ENCODE results near the gene PLA2G4E. TPM values are rescaled to one million over a fixed set of nuclear protein-coding genes. Genes with fewer than 3 reads are reported as not detected.

Gene PLA2G4E
- total RNA-seq, 4 donors from 2014 or later, result not detected

DNA sequence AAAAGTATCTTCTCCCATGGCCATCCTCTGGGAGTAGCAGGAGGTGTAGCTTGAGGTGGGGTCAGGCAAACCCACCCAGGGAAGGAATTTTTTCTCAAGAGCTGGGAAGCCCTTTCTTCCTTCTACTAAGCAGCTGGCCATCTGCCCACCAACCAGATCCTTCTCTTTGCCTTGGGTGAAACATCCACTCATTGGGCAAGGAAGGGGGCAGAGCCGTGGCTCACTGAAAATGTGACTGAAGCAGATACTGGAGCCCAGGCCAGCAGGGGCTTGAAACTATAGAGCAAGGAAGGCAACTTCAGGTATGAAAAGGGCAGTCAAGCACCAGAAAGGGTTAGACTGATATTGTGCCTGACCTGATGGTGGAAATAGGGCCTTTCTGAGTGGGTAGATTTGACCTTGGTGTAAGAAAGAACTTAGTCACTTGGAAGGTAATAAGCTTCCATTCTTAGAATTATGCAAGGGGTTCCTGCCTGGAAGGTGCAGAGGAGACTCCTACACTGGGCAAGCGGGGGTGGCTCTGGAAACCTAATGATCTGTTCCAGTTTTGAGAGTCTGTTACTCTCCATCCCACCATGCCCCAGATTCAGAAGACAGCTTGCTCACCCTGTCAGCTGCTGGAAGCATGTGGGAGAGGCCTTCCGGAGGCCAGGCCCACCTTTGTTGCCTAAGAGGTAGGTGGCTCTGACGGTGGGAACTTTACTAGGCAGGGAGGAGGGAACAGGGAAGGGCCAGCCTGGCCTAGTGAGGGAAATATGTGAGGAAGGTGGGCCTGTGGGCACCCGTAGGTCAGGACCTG lies 22.0 kb upstream of the PLA2G4E start:
- TF ChIP-seq POLR2A (IDR thresholded peaks at IDR 0.05), result no peak
- TF ChIP-seq CTCF (IDR thresholded peaks at IDR 0.05 in 4 of 5, conservative IDR thresholded peaks at IDR 0.05 in 1 of 5), result no peak
- Histone ChIP-seq H3K36me3 (no peaks in the 10 kb centered on the region), H3K27ac (no peak overlapping the region), H3K9me3 (no peaks in the 10 kb centered on the region), H3K4me3 (no peak overlapping the region), H3K27me3 (no peaks in the 10 kb centered on the region), H3K4me1 (peaks cover 0 to 2% of the 10 kb centered on the region in 2 donors)
- intact Hi-C loops (cut with DNase I; ENCODE audit: low total_unique reads), result no loop called here
- no peak for DNase-seq
- ATAC-seq, result no peak
- in situ Hi-C loops (cut with MboI; ENCODE audit: low sequenced_read_pairs in 4 of 4), result no loop called here

GRCh38 chr15:42038401-42038800 lies 17.6 kb upstream of the PLA2G4E start:
- DNase-seq, result no peak
- in situ Hi-C loops (cut with MboI; ENCODE audit: low sequenced_read_pairs in 4 of 4), result no loop called here
- ATAC-seq, result no peak

DNA sequence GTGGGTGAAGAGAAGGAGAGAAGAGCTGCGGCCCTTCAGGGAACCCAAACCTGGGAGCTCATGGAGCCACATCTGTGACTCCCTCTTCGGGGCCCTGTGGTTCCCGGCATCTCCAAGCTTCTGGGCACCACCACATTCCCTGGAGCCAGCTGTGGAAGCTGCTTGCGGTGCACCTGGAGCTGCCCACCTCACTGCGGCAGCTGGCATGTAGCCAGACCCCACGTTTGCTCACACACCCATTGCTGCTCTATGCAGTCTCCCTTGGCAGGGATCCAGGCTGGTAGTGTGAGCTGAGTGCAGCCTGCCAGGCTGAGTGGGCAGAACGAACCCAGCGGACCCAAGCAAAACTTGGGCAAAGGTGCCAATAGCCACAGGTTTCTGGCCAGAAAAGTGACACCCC lies 16.8 kb upstream of the PLA2G4E start:
- ATAC-seq (no peak), DNase-seq (no peak)
- intact Hi-C loops (cut with DNase I; ENCODE audit: low total_unique reads) (no loop called here), in situ Hi-C loops (cut with MboI; ENCODE audit: low sequenced_read_pairs in 4 of 4) (no loop called here)
- no peaks in the 10 kb centered on the region for H3K9me3 ChIP-seq
- H3K4me1 ChIP-seq, result peaks cover 7 to 10% of the 10 kb centered on the region in 2 donors
- TF ChIP-seq POLR2A (IDR thresholded peaks at IDR 0.05) (no peak), CTCF (IDR thresholded peaks at IDR 0.05 in 4 of 5, conservative IDR thresholded peaks at IDR 0.05 in 1 of 5) (no peak)
- H3K36me3 ChIP-seq, result no peaks in the 10 kb centered on the region
- no peak overlapping the region for H3K27ac ChIP-seq
- H3K4me3 ChIP-seq, result no peak overlapping the region
- no peaks in the 10 kb centered on the region for H3K27me3 ChIP-seq

More at GRCh38 chr15:42038401-42038800, 17.6 kb upstream of the PLA2G4E start:
- H3K9me3 ChIP-seq, result no peaks in the 10 kb centered on the region
- H3K4me3 ChIP-seq, result no peak overlapping the region
- H3K27ac ChIP-seq, result no peak overlapping the region
- no peaks in the 10 kb centered on the region for H3K36me3 ChIP-seq
- H3K4me1 ChIP-seq, result peaks cover 0 to 3% of the 10 kb centered on the region in 2 donors
- no peak for TF ChIP-seq POLR2A (IDR thresholded peaks at IDR 0.05)
- no peak for TF ChIP-seq CTCF (IDR thresholded peaks at IDR 0.05 in 4 of 5, conservative IDR thresholded peaks at IDR 0.05 in 1 of 5)
- H3K27me3 ChIP-seq, result no peaks in the 10 kb centered on the region
- intact Hi-C loops (cut with DNase I; ENCODE audit: low total_unique reads), result no loop called here

DNA sequence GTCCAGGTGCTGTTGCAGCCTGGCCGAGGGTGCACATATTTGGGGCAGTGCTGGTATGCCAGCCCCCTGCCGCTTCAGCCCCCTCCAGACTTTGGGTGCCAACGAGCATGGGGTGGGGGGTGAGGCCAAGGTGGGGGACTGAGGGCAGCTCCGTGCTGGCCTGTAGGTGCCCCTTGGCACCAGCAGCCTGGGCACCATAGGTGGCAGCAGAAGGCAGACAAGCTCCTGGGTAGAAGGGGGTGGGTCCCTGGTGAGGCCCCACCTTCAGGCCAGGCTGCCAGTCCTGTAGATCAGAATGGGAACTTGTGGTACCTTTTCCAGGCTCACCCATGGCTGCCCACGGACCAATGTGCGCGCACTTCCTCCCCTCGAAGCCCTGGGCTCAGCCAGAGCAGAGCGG lies 16.1 kb upstream of the PLA2G4E start:
- no peak for DNase-seq
- ATAC-seq, result no peak
- Histone ChIP-seq H3K9me3 (no peaks in the 10 kb centered on the region), H3K27ac (no peak overlapping the region), H3K4me3 (no peak overlapping the region), H3K4me1 (peaks cover 14 to 17% of the 10 kb centered on the region in 2 donors), H3K36me3 (no peaks in the 10 kb centered on the region), H3K27me3 (no peaks in the 10 kb centered on the region)
- in situ Hi-C loops (cut with MboI; ENCODE audit: low sequenced_read_pairs in 4 of 4), result no loop called here
- TF ChIP-seq CTCF (IDR thresholded peaks at IDR 0.05 in 4 of 5, conservative IDR thresholded peaks at IDR 0.05 in 1 of 5) (no peak), POLR2A (IDR thresholded peaks at IDR 0.05) (no peak)
- intact Hi-C loops (cut with DNase I; ENCODE audit: low total_unique reads), result no loop called here
